Right ventricle myocardium inferior (tissue), 1 donor: ENCODE data around the gene CORT. TPM values are rescaled to one million over a fixed set of nuclear protein-coding genes. Genes with fewer than 3 reads are reported as not detected.
"Not testable (repeated sequence)": the region's sequence is repeated elsewhere in the genome, so short reads cannot be mapped to it uniquely, and the experiment has no call there.

Source experiments
- ATAC-seq: fragments of 200-7000 bp; cut with Tn5 transposase; one replicate; pipeline ENCODE4 v1.9.1; 2020; ENCODE audit warnings: mild to moderate bottlenecking, moderate library complexity
- DNase-seq: peaks from one replicate; pipeline ENCODE4 v3.0.0; 2021; ENCODE audit errors: missing footprints
- intact Hi-C: fragments of 100-400 bp; cut with DNase I; formaldehyde crosslinking; loops from one replicate; pipeline ENCODE4 v1.11.0; 2022
- total RNA-seq: library from RNA; stranded (reverse); fragmentation: NEBNext Ultra II Directional; extraction: Animal tissue kit (Norgen Biotek cat#: 25700); gene quantifications from one replicate; pipeline ENCODE4 v1.2.1, GENCODE V29; 2021
- donor health status: DM: no; HTN: yes; CAD: no; lungs with severe emphysema.

Gene CORT
- total RNA-seq, 1 donor from 2014 or later = 0.32 TPM

- DNase-seq (no peak), ATAC-seq (no peak)
- intact Hi-C loops = no loop called here
Measured at GRCh38 chr1:10433790-10434189, 16.0 kb upstream of the CORT start.

DNA sequence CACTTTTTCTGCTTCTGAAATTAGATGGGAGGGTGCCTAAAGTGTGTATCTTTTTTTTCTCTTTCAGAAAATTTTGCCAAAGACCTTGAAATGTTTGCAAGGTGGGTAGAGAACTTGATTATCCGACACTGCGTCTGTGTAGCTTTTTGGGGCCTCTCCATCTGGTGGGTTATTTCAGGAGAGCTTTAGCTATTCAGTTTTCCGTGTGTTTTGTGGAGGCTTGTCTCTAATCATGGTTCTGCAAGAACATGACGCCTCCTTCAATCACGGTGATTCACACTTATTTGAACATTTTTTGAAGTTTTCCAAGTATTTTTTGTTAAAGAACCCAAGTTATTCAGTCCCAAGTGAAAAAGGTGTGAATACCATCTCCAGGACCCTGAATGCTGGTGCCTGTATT is 15.2 kb upstream of the CORT start:
- intact Hi-C loops = no loop called here
- DNase-seq = no peak

GRCh38 chr1:10437052-10437451 is 12.8 kb upstream of the CORT start:
- intact Hi-C loops = no loop called here
- no peak for ATAC-seq
- no peak for DNase-seq

More for the DNA sequence above, 15.2 kb upstream of the CORT start:
- ATAC-seq = no peak

GRCh38 chr1:10438677-10439163 is 11.1 kb upstream of the CORT start:
- intact Hi-C loops = no loop called here
- ATAC-seq = no peak

GRCh38 chr1:10440305-10440704 is 9.5 kb upstream of the CORT start:
- DNase-seq (no peak), ATAC-seq (no peak)
- intact Hi-C loops = no loop called here

More at GRCh38 chr1:10438677-10439163, 11.1 kb upstream of the CORT start:
- DNase-seq = no peak

- intact Hi-C loops = no loop called here
- ATAC-seq (no peak), DNase-seq (no peak)
Measured at GRCh38 chr1:10440794-10441193, 9.0 kb upstream of the CORT start.

DNA sequence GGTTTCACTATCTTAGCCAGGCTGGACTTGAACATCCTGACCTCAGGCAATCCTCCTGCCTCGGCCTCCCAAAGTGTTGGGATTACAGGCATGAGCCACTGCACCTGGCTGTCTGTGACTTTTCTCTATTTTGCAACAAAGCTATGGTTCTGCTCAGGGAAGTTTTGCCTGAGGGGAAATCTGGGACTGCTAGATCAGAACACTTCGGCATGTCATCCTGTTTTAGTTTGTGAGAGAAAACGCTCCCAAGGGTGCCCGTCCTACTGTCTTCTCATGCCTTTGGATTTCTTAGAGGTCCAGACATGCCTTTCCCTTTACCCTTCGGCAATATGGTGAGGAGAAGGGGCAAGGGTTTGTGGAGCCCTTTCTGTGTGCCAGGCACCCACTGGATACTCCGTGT is 5.6 kb upstream of the CORT start:
- intact Hi-C loops = no loop called here
- no peak for DNase-seq
- ATAC-seq = no peak

DNA sequence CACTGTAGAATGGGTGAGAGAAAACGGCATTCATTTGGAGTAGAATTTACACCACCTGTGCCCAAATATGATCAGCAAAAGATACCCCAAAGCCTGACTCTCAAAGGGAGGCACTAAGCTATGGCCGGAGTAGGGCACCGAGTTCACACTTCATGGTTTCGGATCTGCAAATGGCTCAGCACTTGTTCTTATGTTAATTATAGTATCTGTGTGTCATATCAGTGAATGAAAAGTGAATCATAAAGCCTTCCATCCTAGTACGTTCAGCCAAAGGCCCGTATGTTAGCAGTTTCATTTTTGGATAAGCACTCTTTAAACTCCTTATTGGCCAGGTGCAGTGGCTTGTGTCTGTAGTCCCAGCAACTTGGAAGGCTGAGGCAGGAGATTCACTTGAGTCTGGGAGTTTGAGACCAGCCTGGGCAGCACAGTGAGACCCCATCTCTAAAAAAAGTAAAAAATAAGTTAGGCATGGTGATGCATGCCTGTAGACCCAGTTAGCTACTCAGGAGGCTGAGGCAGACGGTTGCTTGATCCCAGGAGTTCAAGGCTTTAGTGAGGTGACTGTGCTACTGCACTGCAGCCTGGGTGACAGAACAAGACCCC is 4.9 kb upstream of the CORT start:
- intact Hi-C loops = no loop called here
- DNase-seq = no peak

GRCh38 chr1:10446790-10447422 is 2.9 kb upstream of the CORT start:
- no peak for ATAC-seq
- intact Hi-C loops = no loop called here
- no peak for DNase-seq

More for the DNA sequence above, 4.9 kb upstream of the CORT start:
- no peak for ATAC-seq

- DNase-seq (no peak), ATAC-seq (no peak)
- intact Hi-C loops = no loop called here
Measured at GRCh38 chr1:10450156-10450814, 454 bp downstream of the CORT start.

GRCh38 chr1:10450836-10451235 is 1.0 kb downstream of the CORT start:
- no peak for ATAC-seq
- intact Hi-C loops = no loop called here
- no peak for DNase-seq

GRCh38 chr1:10451287-10451686 is 1.5 kb downstream of the CORT start:
- DNase-seq (no peak), ATAC-seq (no peak)
- intact Hi-C loops = no loop called here

GRCh38 chr1:10456048-10456447 is 6.2 kb downstream of the CORT start:
- ATAC-seq = no peak
- intact Hi-C loops = no loop called here

DNA sequence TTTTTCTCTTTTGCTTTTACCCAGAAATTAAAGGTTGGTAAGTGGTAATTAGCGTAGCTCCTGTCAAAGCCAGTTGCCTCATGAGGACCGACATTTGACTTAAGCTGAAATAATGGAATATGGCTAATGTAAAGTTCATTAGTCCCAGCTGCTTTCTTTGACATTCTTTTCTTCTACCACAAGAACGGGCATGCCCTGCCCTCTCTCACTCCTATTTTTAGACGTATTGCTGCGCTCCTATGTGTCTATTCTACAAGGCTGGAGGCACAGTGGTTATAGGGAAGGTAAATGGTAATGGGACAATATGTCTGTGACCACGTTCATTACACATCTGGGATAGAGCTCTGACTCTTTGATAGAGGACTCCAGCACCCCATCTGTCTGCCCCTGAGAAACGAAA is 6.8 kb downstream of the CORT start:
- DNase-seq = no peak
- intact Hi-C loops = no loop called here
- ATAC-seq = no peak

More at GRCh38 chr1:10456048-10456447, 6.2 kb downstream of the CORT start:
- no peak for DNase-seq

GRCh38 chr1:10457462-10457861 is 7.6 kb downstream of the CORT start:
- intact Hi-C loops, ATAC-seq, DNase-seq: not testable (repeated sequence)

GRCh38 chr1:10457875-10458274 is 8.0 kb downstream of the CORT start:
- intact Hi-C loops = no loop called here
- DNase-seq (no peak), ATAC-seq (no peak)

DNA sequence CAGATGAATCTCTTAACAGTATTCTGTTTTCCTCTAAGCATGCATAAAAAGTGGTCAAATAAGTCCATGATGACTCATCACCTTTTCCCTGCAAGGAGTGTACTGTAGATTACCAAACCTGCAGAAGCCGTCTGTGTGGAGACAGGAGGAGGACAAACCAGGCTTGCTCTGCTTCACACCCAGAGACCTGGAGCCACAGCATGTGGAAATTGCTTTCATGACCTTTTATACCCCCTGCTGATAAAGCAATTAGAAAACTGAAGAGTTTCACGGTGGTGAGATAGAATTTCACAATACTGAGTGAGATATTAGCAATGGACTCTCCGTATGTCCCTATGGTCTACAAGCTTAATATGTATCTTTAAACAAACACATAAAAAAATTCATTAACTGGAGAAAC is 9.4 kb downstream of the CORT start:
- ATAC-seq (no peak), DNase-seq (no peak)
- intact Hi-C loops = no loop called here

- DNase-seq (no peak), ATAC-seq (no peak)
- intact Hi-C loops = no loop called here
Measured at GRCh38 chr1:10467078-10467477, 17.2 kb downstream of the CORT start.

DNA sequence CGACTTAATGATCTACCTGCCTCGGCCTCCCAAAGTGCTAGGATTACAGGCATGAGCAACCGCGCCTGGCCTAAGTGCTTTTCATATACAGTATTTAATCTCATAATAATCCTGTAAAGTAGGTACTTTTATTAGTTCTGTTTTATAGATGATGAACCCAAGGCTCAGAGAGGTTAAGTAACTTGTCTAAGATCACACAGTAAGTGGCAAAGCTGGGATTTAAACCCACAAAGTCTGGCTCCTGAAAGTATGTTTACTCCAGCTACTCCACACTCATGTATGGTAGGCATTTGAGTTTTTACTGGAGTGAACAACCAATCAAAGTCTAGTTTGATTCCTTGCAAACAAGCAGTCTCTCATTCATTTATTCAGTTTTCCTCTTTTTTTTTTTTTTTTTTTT is 20.2 kb downstream of the CORT start:
- DNase-seq (no peak), ATAC-seq (no peak)
- intact Hi-C loops = no loop called here
